HepG2 (cell line): Measurements from ENCODE around the gene CD68. TPM values are rescaled to one million over a fixed set of nuclear protein-coding genes. Genes with fewer than 3 reads are reported as not detected.

Experiments used
- EEA1 ChIP-seq: sonication (generic); formaldehyde crosslinking; IDR thresholded peaks from 2 replicates; pipeline ENCODE4 v1.5.1; 2020; ENCODE audit warnings: mild to moderate bottlenecking, missing genetic modification reagents, borderline replicate concordance
- JUN ChIP-seq: sonication (generic); formaldehyde crosslinking; IDR thresholded peaks from 2 replicates; pipeline ENCODE4 v1.4.0; 2020; ENCODE audit warnings: mild to moderate bottlenecking, missing genetic modification reagents
- JUNB ChIP-seq: sonication (generic); formaldehyde crosslinking; IDR thresholded peaks from 2 replicates; pipeline ENCODE4 v1.8.0; 2022; ENCODE audit warnings: missing genetic modification reagents, mild to moderate bottlenecking, borderline replicate concordance
- MIXL1 ChIP-seq: IDR thresholded peaks from 2 replicates; pipeline ENCODE4 v1.6.1; 2016
- MNT ChIP-seq: fragments of 450-650 bp; IDR thresholded peaks from 2 replicates; pipeline ENCODE4 v1.6.1; 2016
- MTA1 ChIP-seq: sonication (generic); formaldehyde crosslinking; IDR thresholded peaks from 2 replicates; pipeline ENCODE4 v1.4.0; 2020; ENCODE audit warnings: missing genetic modification reagents, mild to moderate bottlenecking, borderline replicate concordance
- MXD4 ChIP-seq: IDR thresholded peaks from 2 replicates; pipeline ENCODE4 v1.6.1; 2016; ENCODE audit warnings: mild to moderate bottlenecking, missing biosample characterization, missing genetic modification reagents
- PAF1 ChIP-seq: IDR thresholded peaks from 2 replicates; pipeline ENCODE4 v1.6.1; 2016; ENCODE audit warnings: missing genetic modification reagents, missing compliant biosample characterization
- PAX8 ChIP-seq: sonication (generic); formaldehyde crosslinking; IDR thresholded peaks from 2 replicates; pipeline ENCODE4 v1.8.0; 2022; ENCODE audit warnings: mild to moderate bottlenecking, missing genetic modification reagents, borderline replicate concordance
- PPARG ChIP-seq: conservative IDR thresholded peaks from 2 replicates; pipeline ENCODE4 v1.6.1; 2016; ENCODE audit warnings: missing biosample characterization, missing genetic modification reagents
- PRPF4 ChIP-seq: fragments of 200-400 bp; formaldehyde crosslinking; IDR thresholded peaks from 2 replicates; pipeline ENCODE4 v1.6.1; 2016; ENCODE audit warnings: low read length, low read depth; ENCODE audit not compliant: poor library complexity, severe bottlenecking
- RAD51 ChIP-seq: fragments of 450-650 bp; IDR thresholded peaks from 2 replicates; pipeline ENCODE4 v1.6.1; 2016; ENCODE audit warnings: borderline replicate concordance
- RBFOX2 ChIP-seq: fragments of 200-400 bp; formaldehyde crosslinking; IDR thresholded peaks from 2 replicates; pipeline ENCODE4 v1.6.1; 2017; ENCODE audit warnings: low read depth, mild to moderate bottlenecking, low read length
- RBM39 ChIP-seq: fragments of 200-400 bp; formaldehyde crosslinking; IDR thresholded peaks from one replicate; pipeline ENCODE4 v1.6.1; 2018; ENCODE audit warnings: antibody characterized with exemption, mild to moderate bottlenecking, low read depth, low read length; ENCODE audit not compliant: poor library complexity, severe bottlenecking
- REL ChIP-seq: sonication (generic); formaldehyde crosslinking; conservative IDR thresholded peaks from 2 replicates; pipeline ENCODE4 v1.8.0; 2022; ENCODE audit warnings: mild to moderate bottlenecking, missing genetic modification reagents, moderate library complexity
- SOX13 ChIP-seq, 3 experiments: fragments of 450-650 bp in 1 of 3; sonication (generic) in 1 of 3; formaldehyde crosslinking in 1 of 3; IDR thresholded peaks in 2 of 3; conservative IDR thresholded peaks in 1 of 3; 2 replicates each; pipeline versions ENCODE4 v1.5.0 to v1.6.1; 2016 to 2020; ENCODE audit warnings: antibody characterized with exemption in 1 of 3, mild to moderate bottlenecking in 1 of 3, missing compliant biosample characterization in 1 of 3, missing genetic modification reagents in 1 of 3, moderate library complexity in 1 of 3
- XBP1 ChIP-seq: sonication (generic); formaldehyde crosslinking; IDR thresholded peaks from 2 replicates; pipeline ENCODE4 v1.5.0; 2020; ENCODE audit warnings: missing genetic modification reagents
- ZNF274 ChIP-seq: sonication (generic); formaldehyde crosslinking; IDR thresholded peaks from 2 replicates; pipeline ENCODE4 v1.5.1; 2020; ENCODE audit warnings: mild to moderate bottlenecking, missing genetic modification reagents
- ZNF350 ChIP-seq: sonication (generic); formaldehyde crosslinking; IDR thresholded peaks from 2 replicates; pipeline ENCODE4 v1.4.0; 2020; ENCODE audit warnings: mild to moderate bottlenecking, low read depth, missing genetic modification reagents, borderline replicate concordance
- ZNF816 ChIP-seq: sonication (generic); formaldehyde crosslinking; IDR thresholded peaks from 2 replicates; pipeline ENCODE4 v1.8.0; 2022; ENCODE audit warnings: missing genetic modification reagents, mild to moderate bottlenecking, borderline replicate concordance
- polyA plus RNA-seq, 8 experiments: library from polyadenylated mRNA; depleted of rRNA in 3 of 8; stranded (reverse) in 7 of 8; unstranded in 1 of 8; fragments of >200 nt; fragmentation: Illumina TruSeq in 4 of 8; extraction: Trizol in 4 of 8; gene quantifications; 2 replicates each; pipeline versions ENCODE4 v1.2.1 to v1.2.3, GENCODE V29; 2011 to 2016; ENCODE audit warnings: low read depth in 4 of 8, missing spikeins in 1 of 8, mixed read lengths in 1 of 8; ENCODE audit not compliant: insufficient read depth in 1 of 8
- total RNA-seq, 5 experiments: library from RNA; depleted of rRNA; stranded (reverse); fragments of >200 nt; fragmentation: Illumina TruSeq; extraction: Trizol; gene quantifications; 2 replicates each; pipeline ENCODE4 v1.2.3, GENCODE V29; 2016; ENCODE audit warnings: low read depth in 1 of 5
- TF ChIP-seq, protein P1 (sequence below): sonication (generic); formaldehyde crosslinking; IDR thresholded peaks from 2 replicates; pipeline ENCODE4 v1.4.0; 2020; ENCODE audit warnings: low read depth, mild to moderate bottlenecking, missing genetic modification reagents
- TF ChIP-seq, protein P2 (sequence below): sonication (generic); formaldehyde crosslinking; IDR thresholded peaks from 2 replicates; pipeline ENCODE4 v1.4.0; 2020; ENCODE audit warnings: missing genetic modification reagents; ENCODE audit errors: not compliant biosample characterization
- TF ChIP-seq, protein P3 (sequence below): IDR thresholded peaks from 2 replicates; pipeline ENCODE4 v1.6.1; 2016; ENCODE audit warnings: control low read depth

CD68 gene
- total and polyA plus RNA-seq, 2 of the 13 experiments (the other 11 are each of a cell fraction or from before 2014, with no cell fraction given), result 10.3 to 104 TPM

- TF ChIP-seq, protein P1, sequence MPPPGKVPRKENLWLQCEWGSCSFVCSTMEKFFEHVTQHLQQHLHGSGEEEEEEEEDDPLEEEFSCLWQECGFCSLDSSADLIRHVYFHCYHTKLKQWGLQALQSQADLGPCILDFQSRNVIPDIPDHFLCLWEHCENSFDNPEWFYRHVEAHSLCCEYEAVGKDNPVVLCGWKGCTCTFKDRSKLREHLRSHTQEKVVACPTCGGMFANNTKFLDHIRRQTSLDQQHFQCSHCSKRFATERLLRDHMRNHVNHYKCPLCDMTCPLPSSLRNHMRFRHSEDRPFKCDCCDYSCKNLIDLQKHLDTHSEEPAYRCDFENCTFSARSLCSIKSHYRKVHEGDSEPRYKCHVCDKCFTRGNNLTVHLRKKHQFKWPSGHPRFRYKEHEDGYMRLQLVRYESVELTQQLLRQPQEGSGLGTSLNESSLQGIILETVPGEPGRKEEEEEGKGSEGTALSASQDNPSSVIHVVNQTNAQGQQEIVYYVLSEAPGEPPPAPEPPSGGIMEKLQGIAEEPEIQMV (CRISPR knock-in tag), result peak; percentile 67; the same call in 1 of the 2 replicates
- no peak for TF ChIP-seq RBM39
- peak; percentile 24; the same call in 1 of the 2 replicates for TF ChIP-seq ZNF816
- TF ChIP-seq PAX8, result no peak
- TF ChIP-seq RBFOX2, result no peak
- TF ChIP-seq RAD51, result peak; percentile 87
- 0 out of 2 replicates have a peak, but pooled peaks have one; percentile 1 for TF ChIP-seq ZNF274 (CRISPR knock-in tag)
- no peak for TF ChIP-seq XBP1 (CRISPR knock-in tag)
- TF ChIP-seq PAF1 (CRISPR knock-in tag), result no peak
- peak; percentile 92; the same call in 1 of the 2 replicates for TF ChIP-seq MXD4 (CRISPR knock-in tag)
- peak; percentile 76; the same call in 1 of the 2 replicates for TF ChIP-seq JUN (CRISPR knock-in tag)
- 0 out of 2 replicates have a peak, but pooled peaks have one; percentile 81 for TF ChIP-seq REL (CRISPR knock-in tag)
- no peak for TF ChIP-seq SOX13 (IDR thresholded peaks at IDR 0.05)
- 0 out of 4 replicates have a peak, but pooled peaks of 1 of the 2 experiments have one; percentile 12 for TF ChIP-seq SOX13 (CRISPR knock-in tag; conservative IDR thresholded peaks at IDR 0.05 in 1 of 2, IDR thresholded peaks at IDR 0.05 in 1 of 2)
- TF ChIP-seq PPARG (CRISPR knock-in tag), result peak; percentile 41; the same call in 1 of the 2 replicates
- peak; percentile 44; the same call in 1 of the 2 replicates for TF ChIP-seq MIXL1 (CRISPR knock-in tag)
- no peak; the same call in 1 of the 2 replicates for TF ChIP-seq ZNF350 (CRISPR knock-in tag)
- no peak for TF ChIP-seq PRPF4
- TF ChIP-seq, protein P2, sequence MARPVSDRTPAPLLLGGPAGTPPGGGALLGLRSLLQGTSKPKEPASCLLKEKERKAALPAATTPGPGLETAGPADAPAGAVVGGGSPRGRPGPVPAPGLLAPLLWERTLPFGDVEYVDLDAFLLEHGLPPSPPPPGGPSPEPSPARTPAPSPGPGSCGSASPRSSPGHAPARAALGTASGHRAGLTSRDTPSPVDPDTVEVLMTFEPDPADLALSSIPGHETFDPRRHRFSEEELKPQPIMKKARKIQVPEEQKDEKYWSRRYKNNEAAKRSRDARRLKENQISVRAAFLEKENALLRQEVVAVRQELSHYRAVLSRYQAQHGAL (CRISPR knock-in tag), result no peak
- no peak for TF ChIP-seq MTA1 (CRISPR knock-in tag)
- TF ChIP-seq MNT, result peak; percentile 94
- TF ChIP-seq, protein P3, sequence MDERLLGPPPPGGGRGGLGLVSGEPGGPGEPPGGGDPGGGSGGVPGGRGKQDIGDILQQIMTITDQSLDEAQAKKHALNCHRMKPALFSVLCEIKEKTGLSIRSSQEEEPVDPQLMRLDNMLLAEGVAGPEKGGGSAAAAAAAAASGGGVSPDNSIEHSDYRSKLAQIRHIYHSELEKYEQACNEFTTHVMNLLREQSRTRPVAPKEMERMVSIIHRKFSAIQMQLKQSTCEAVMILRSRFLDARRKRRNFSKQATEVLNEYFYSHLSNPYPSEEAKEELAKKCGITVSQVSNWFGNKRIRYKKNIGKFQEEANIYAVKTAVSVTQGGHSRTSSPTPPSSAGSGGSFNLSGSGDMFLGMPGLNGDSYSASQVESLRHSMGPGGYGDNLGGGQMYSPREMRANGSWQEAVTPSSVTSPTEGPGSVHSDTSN (CRISPR knock-in tag), result no peak
- TF ChIP-seq JUNB (CRISPR knock-in tag), result no peak
- no peak for TF ChIP-seq EEA1
These were observed 7.2 kb upstream of the CD68 start (continued) for GRCh38 chr17:7572338-7572587.
